ENCODE results near the gene KHSRP. TPM values are rescaled to one million over a fixed set of nuclear protein-coding genes. Genes with fewer than 3 reads are reported as not detected.
A peak's percentile ranks its signal among the peaks of the same experiment; 100 is the strongest.

The KHSRP gene
- total and polyA plus RNA-seq, 9 donors, result 56.2 to 260 (median 250) TPM

DNA sequence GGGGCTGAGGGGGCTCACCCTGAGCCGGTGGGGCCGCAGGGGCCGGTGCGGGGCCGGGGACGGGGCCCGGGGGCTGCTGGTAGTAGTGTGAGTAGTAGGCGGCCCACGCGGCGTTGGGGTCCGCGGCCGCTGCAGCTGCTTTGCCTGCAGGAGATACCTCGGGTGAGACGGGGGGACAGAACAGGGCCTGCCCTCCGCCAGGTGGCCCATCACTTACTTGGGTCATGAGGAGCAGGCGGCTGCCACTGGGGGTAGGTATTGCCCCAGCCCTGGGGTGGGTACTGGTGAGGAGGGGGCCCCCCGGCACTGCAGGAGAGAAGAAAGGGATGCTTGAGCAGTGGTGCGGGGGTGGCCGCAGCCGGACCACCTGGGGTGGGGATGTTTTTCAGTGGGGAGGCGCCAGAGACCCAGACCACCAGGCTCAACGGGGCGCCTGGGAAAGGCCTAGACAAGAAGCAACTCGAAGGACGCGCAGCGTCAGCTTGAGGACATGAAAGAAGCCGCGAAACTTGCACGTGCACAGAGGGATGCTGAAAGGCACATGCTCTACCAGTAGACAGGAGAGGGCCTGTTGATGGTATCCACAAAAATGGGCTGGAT lies 8.9 kb downstream of the KHSRP start:
- intact Hi-C loops (cut with DNase I), result no loop called here
- Histone ChIP-seq H3K4me3 (no peak overlapping the region), H3K27me3 (no peaks in the 10 kb centered on the region), H3K27ac (no peak overlapping the region), H3K4me1 (ENCODE audit: insufficient read depth) (peaks cover 3% of the 10 kb centered on the region), H3K9me3 (no peaks in the 10 kb centered on the region), H3K36me3 (no peaks in the 10 kb centered on the region)
- no peak for TF ChIP-seq CTCF (IDR thresholded peaks at IDR 0.05)
- TF ChIP-seq EP300 (IDR thresholded peaks at IDR 0.05), result no peak
- DNase-seq, result no peak
- WGBS, 3 donors, result 87 to 90% (median 89%) methylated on average over 32 of the region's 32 CpGs

- DNase-seq, result no peak
- H3K9me3 ChIP-seq, result no peaks in the 10 kb centered on the region
- H3K36me3 ChIP-seq, result no peaks in the 10 kb centered on the region
- H3K4me3 ChIP-seq, result no peak overlapping the region
- H3K27me3 ChIP-seq, result no peaks in the 10 kb centered on the region
- H3K27ac ChIP-seq, result no peak overlapping the region
- TF ChIP-seq POLR2A (IDR thresholded peaks at IDR 0.05), result no peak
- TF ChIP-seq CTCF (IDR thresholded peaks at IDR 0.05), result no peak
- no peak for TF ChIP-seq EP300 (IDR thresholded peaks at IDR 0.05)
- peaks cover 3% of the 10 kb centered on the region for H3K4me1 ChIP-seq (ENCODE audit: insufficient read depth)
- intact Hi-C loops (cut with DNase I), result no loop called here
- WGBS, 3 donors, result 84 to 85% (median 85%) methylated on average over 37 to 47 of the region's 47 CpGs
These were observed 9.6 kb downstream of the KHSRP start for GRCh38 chr19:6414793-6415590.

GRCh38 chr19:6413721-6414643 lies 10.6 kb downstream of the KHSRP start:
- Histone ChIP-seq H3K27me3 (no peaks in the 10 kb centered on the region), H3K9me3 (no peaks in the 10 kb centered on the region), H3K4me1 (ENCODE audit: insufficient read depth) (peaks cover 3% of the 10 kb centered on the region), H3K36me3 (no peaks in the 10 kb centered on the region), H3K27ac (peak overlapping the region in 1 of 2 donors; percentile 53), H3K4me3 (no peak overlapping the region)
- TF ChIP-seq CTCF (IDR thresholded peaks at IDR 0.05) (no peak), EP300 (IDR thresholded peaks at IDR 0.05) (no peak), POLR2A (IDR thresholded peaks at IDR 0.05) (no peak)
- WGBS, 3 donors, result 55 to 60% (median 59%) methylated on average over 42 of the region's 42 CpGs
- intact Hi-C loops (cut with DNase I), result no loop called here
- no peak for DNase-seq

DNA sequence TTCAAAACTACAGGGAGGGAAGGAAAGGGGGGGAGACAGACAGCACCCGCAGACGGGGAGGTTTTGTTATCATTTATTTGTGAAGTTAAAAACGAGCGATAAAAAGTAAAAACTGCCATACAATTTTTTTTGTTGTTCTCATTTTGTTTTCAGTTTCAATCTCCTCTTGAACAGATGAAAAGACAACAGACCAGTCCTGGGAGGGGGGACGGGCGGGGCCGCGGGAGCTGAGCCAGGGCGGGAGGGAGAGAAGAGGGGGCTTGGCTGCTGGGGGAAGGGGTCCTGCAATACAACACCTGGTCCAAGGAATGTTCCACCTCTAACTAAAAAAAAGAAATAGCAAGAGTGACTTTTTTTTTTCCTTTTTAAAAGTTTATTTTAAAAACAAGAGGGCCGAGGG lies 11.3 kb downstream of the KHSRP start:
- Histone ChIP-seq H3K9me3 (no peaks in the 10 kb centered on the region), H3K27ac (no peak overlapping the region), H3K4me3 (no peak overlapping the region), H3K36me3 (no peaks in the 10 kb centered on the region), H3K4me1 (ENCODE audit: insufficient read depth) (peaks cover 3% of the 10 kb centered on the region), H3K27me3 (no peaks in the 10 kb centered on the region)
- no peak for DNase-seq
- intact Hi-C loops (cut with DNase I), result no loop called here
- no peak for TF ChIP-seq EP300 (IDR thresholded peaks at IDR 0.05)
- no peak for TF ChIP-seq POLR2A (IDR thresholded peaks at IDR 0.05)
- no peak for TF ChIP-seq CTCF (IDR thresholded peaks at IDR 0.05)
- 16 to 26% (median 19%) methylated on average over 10 of the region's 10 CpGs for whole genome bisulfite sequencing, 3 donors

All from ovary (tissue), 9 donors.